Liver (tissue), 9 donors: ENCODE data around the gene COX7A2. TPM values are rescaled to one million over a fixed set of nuclear protein-coding genes. Genes with fewer than 3 reads are reported as not detected.

Experiments used
- DNase-seq: peaks from one replicate; pipeline ENCODE4 v3.0.0-alpha.2; 2017; ENCODE audit warnings: low spot score
- H3K27ac ChIP-seq, 2 donors: one replicate each; pipeline ENCODE4 v1.7.0; 2013; ENCODE audit warnings: inconsistent platforms in 2 of 2, low read length in 2 of 2, control low read depth in 1 of 2, low read depth in 1 of 2, mild to moderate bottlenecking in 1 of 2
- H3K27me3 ChIP-seq, 4 donors: one replicate each; pipeline versions ENCODE4 v1.6.1 to v1.7.0; 2013; ENCODE audit warnings: low read length in 3 of 4, inconsistent platforms in 1 of 4, mild to moderate bottlenecking in 1 of 4, moderate library complexity in 1 of 4; ENCODE audit not compliant: control insufficient read depth in 4 of 4, insufficient read depth in 4 of 4
- H3K36me3 ChIP-seq, 4 donors: one replicate each; pipeline versions ENCODE4 v1.6.1 to v1.7.0; 2013; ENCODE audit warnings: low read length in 3 of 4, mild to moderate bottlenecking in 3 of 4, low read depth in 1 of 4, moderate library complexity in 1 of 4; ENCODE audit not compliant: control insufficient read depth in 4 of 4, insufficient read depth in 3 of 4
- H3K4me1 ChIP-seq, 4 donors: one replicate each; pipeline versions ENCODE4 v1.6.1 to v1.7.0; 2013; ENCODE audit warnings: low read length in 3 of 4, mild to moderate bottlenecking in 3 of 4, moderate library complexity in 1 of 4; ENCODE audit not compliant: control insufficient read depth in 4 of 4, insufficient read depth in 4 of 4
- H3K4me3 ChIP-seq, 3 donors: one replicate each; pipeline versions ENCODE4 v1.6.1 to v1.7.0; 2013; ENCODE audit warnings: low read length in 3 of 3, control low read depth in 1 of 3, low read depth in 1 of 3, mild to moderate bottlenecking in 1 of 3
- H3K9ac ChIP-seq, 2 donors: one replicate each; pipeline ENCODE4 v1.7.0; 2013; ENCODE audit warnings: low read length in 2 of 2, mild to moderate bottlenecking in 2 of 2, moderate library complexity in 2 of 2, control low read depth in 1 of 2, low read depth in 1 of 2
- H3K9me3 ChIP-seq, 4 donors: one replicate each; pipeline versions ENCODE4 v1.6.1 to v1.7.0; 2013; ENCODE audit warnings: low read length in 3 of 4; ENCODE audit not compliant: control insufficient read depth in 4 of 4
- ATF3 ChIP-seq: IDR thresholded peaks from 2 replicates; pipeline ENCODE4 v1.6.1; 2016; ENCODE audit warnings: antibody characterized with exemption
- CTCF ChIP-seq: fragments of 150-350 bp; IDR thresholded peaks from 2 replicates; pipeline ENCODE4 v1.5.1; 2017; ENCODE audit warnings: improper control_type of control experiment, low read depth, low read length; ENCODE audit not compliant: missing input control
- EGR1 ChIP-seq, 2 donors: IDR thresholded peaks; 2 replicates each; pipeline ENCODE4 v1.6.1; 2016 to 2018; ENCODE audit warnings: antibody characterized with exemption in 2 of 2, low read depth in 2 of 2
- FOXA1 ChIP-seq: IDR thresholded peaks from 2 replicates; pipeline ENCODE4 v1.6.1; 2016; ENCODE audit warnings: antibody characterized with exemption
- FOXA2 ChIP-seq: IDR thresholded peaks from 2 replicates; pipeline ENCODE4 v1.6.1; 2016; ENCODE audit warnings: antibody characterized with exemption
- GABPA ChIP-seq, 2 donors: IDR thresholded peaks in 1 of 2; conservative IDR thresholded peaks in 1 of 2; 2 replicates each; pipeline ENCODE4 v1.6.1; 2016; ENCODE audit warnings: antibody characterized with exemption in 2 of 2, mild to moderate bottlenecking in 1 of 2, moderate library complexity in 1 of 2
- JUND ChIP-seq, 2 donors: IDR thresholded peaks; 2 replicates each; pipeline ENCODE4 v1.6.1; 2016; ENCODE audit warnings: antibody characterized with exemption in 2 of 2
- MAX ChIP-seq: IDR thresholded peaks from 2 replicates; pipeline ENCODE4 v1.6.1; 2016; ENCODE audit warnings: antibody characterized with exemption
- NR2F2 ChIP-seq: IDR thresholded peaks from 2 replicates; pipeline ENCODE4 v1.6.1; 2016; ENCODE audit warnings: antibody characterized with exemption
- RAD21 ChIP-seq, 2 donors: IDR thresholded peaks; 2 replicates each; pipeline ENCODE4 v1.6.1; 2016; ENCODE audit warnings: antibody characterized with exemption in 2 of 2, mild to moderate bottlenecking in 2 of 2
- REST ChIP-seq: IDR thresholded peaks from 2 replicates; pipeline ENCODE4 v1.6.1; 2016; ENCODE audit warnings: antibody characterized with exemption, mild to moderate bottlenecking
- RXRA ChIP-seq, 2 donors: IDR thresholded peaks; 2 replicates each; pipeline ENCODE4 v1.6.1; 2017 to 2018; ENCODE audit warnings: antibody characterized with exemption in 2 of 2, mild to moderate bottlenecking in 1 of 2
- SP1 ChIP-seq: IDR thresholded peaks from 2 replicates; pipeline ENCODE4 v1.6.1; 2018; ENCODE audit warnings: antibody characterized with exemption, mild to moderate bottlenecking
- TAF1 ChIP-seq: conservative IDR thresholded peaks from 2 replicates; pipeline ENCODE4 v1.6.1; 2016; ENCODE audit warnings: antibody characterized with exemption, mild to moderate bottlenecking
- YY1 ChIP-seq: IDR thresholded peaks from 2 replicates; pipeline ENCODE4 v1.6.1; 2016; ENCODE audit warnings: antibody characterized with exemption, mild to moderate bottlenecking
- ZBTB33 ChIP-seq: IDR thresholded peaks from 2 replicates; pipeline ENCODE4 v1.6.1; 2016; ENCODE audit warnings: antibody characterized with exemption
- WGBS: extraction: QIAGEN DNeasy Blood & Tissue Kit; methylation state at CpG from one replicate; pipeline ENCODE4 v1.1.7; 2013; 5-methylcytosine and 5-hydroxymethylcytosine counted together
- polyA plus RNA-seq, 2 donors: library from polyadenylated mRNA; stranded (reverse) in 1 of 2; unstranded in 1 of 2; fragments of 200-250 nt in 1 of 2; fragments of >200 nt in 1 of 2; fragmentation: Nextera tagmentation in 1 of 2; extraction: Ambion mirVana in 1 of 2; gene quantifications; one replicate each; pipeline versions ENCODE4 v1.2.1 to v1.2.3, GENCODE V29; 2013 to 2015
- total RNA-seq, 2 donors: library from RNA; depleted of rRNA; stranded (reverse); fragments of >200 nt; gene quantifications; one replicate each; pipeline ENCODE4 v1.2.3, GENCODE V29; 2014
- donor health status: healthy.
- donor health status: healthy.
- donor health status: healthy.
- donor health status: healthy.
- donor health status: healthy.

COX7A2 gene
- total and polyA plus RNA-seq, 4 donors, result 69.8 to 583 (median 289) TPM

GRCh38 chr6:75268121-75268987, 24.8 kb upstream of the COX7A2 start:
- Histone ChIP-seq H3K27ac (no peak overlapping the region), H3K4me1 (peaks cover 0 to 8% (median 0%) of the 10 kb centered on the region in 4 donors), H3K4me3 (no peak overlapping the region), H3K9me3 (no peaks in the 10 kb centered on the region), H3K36me3 (peaks cover 0 to 10% (median 5%) of the 10 kb centered on the region in 4 donors), H3K27me3 (no peaks in the 10 kb centered on the region), H3K9ac (no peak overlapping the region)
- no peak for TF ChIP-seq MAX
- TF ChIP-seq YY1, result no peak
- no peak for TF ChIP-seq EGR1 (IDR thresholded peaks at IDR 0.05; ENCODE audit: low read depth in 2 of 2)
- no peak for TF ChIP-seq CTCF
- TF ChIP-seq JUND (IDR thresholded peaks at IDR 0.05), result no peak
- TF ChIP-seq SP1, result no peak
- TF ChIP-seq NR2F2, result no peak
- TF ChIP-seq FOXA2, result no peak
- no peak for TF ChIP-seq RAD21 (IDR thresholded peaks at IDR 0.05)
- no peak for TF ChIP-seq ZBTB33
- TF ChIP-seq ATF3, result no peak
- no peak for DNase-seq
- WGBS, result 80% methylated on average over 5 of the region's 5 CpGs

GRCh38 chr6:75267461-75267860, 23.9 kb upstream of the COX7A2 start:
- Histone ChIP-seq H3K9me3 (no peaks in the 10 kb centered on the region), H3K4me1 (peaks cover 0 to 8% (median under 1%) of the 10 kb centered on the region in 4 donors), H3K9ac (no peak overlapping the region), H3K36me3 (peaks cover 0 to 15% (median 7%) of the 10 kb centered on the region in 4 donors), H3K27ac (no peak overlapping the region), H3K4me3 (no peak overlapping the region), H3K27me3 (no peaks in the 10 kb centered on the region)
- no peak for DNase-seq
- TF ChIP-seq TAF1, result no peak
- TF ChIP-seq JUND (IDR thresholded peaks at IDR 0.05), result no peak
- no peak for TF ChIP-seq GABPA (IDR thresholded peaks at IDR 0.05 in 1 of 2, conservative IDR thresholded peaks at IDR 0.05 in 1 of 2)
- TF ChIP-seq ZBTB33, result no peak
- no peak for TF ChIP-seq RAD21 (IDR thresholded peaks at IDR 0.05)
- no peak for TF ChIP-seq REST
- TF ChIP-seq RXRA (IDR thresholded peaks at IDR 0.05), result no peak
- no peak for TF ChIP-seq NR2F2
- no peak for TF ChIP-seq FOXA1
- no peak for TF ChIP-seq FOXA2
- 49% methylated on average over 4 of the region's 4 CpGs for WGBS
